H1 (cell line): ENCODE measurements around the gene NHS.

Experiments used
- KDM1A ChIP-seq: fragments of 200-600, 300-600 bp; sonication (generic); IDR thresholded peaks from 2 replicates; pipeline ENCODE4 v1.7.1; 2016; ENCODE audit warnings: mild to moderate bottlenecking, low read length, borderline replicate concordance
- POLR2A ChIP-seq, 2 experiments: IDR thresholded peaks; 1 replicate in 1 of 2; 2 replicates in 1 of 2; pipeline ENCODE4 v1.6.1; 2011; ENCODE audit warnings: low read depth in 2 of 2, low read length in 2 of 2, mild to moderate bottlenecking in 2 of 2; ENCODE audit errors: control extremely low read depth in 1 of 2
- RFX5 ChIP-seq: IDR thresholded peaks from 2 replicates; pipeline ENCODE4 v1.6.1; 2011; ENCODE audit warnings: low read depth, low read length, improper control_type of control experiment, borderline replicate concordance
- ZNF274 ChIP-seq: IDR thresholded peaks from 2 replicates; pipeline ENCODE4 v1.7.0; 2012; ENCODE audit warnings: low read length, borderline replicate concordance; ENCODE audit errors: extremely low read depth
- TF ChIP-seq, protein P1 (sequence below), 3 experiments: IDR thresholded peaks; 1 replicate in 2 of 3; 2 replicates in 1 of 3; pipeline versions ENCODE4 v1.5.1 to v1.6.1; 2011; ENCODE audit warnings: low read length in 3 of 3, mild to moderate bottlenecking in 3 of 3, inconsistent platforms in 2 of 3, low read depth in 1 of 3, moderate library complexity in 1 of 3; ENCODE audit not compliant: insufficient read depth in 1 of 3; ENCODE audit errors: control extremely low read depth in 1 of 3
- TF ChIP-seq, protein P2 (sequence below): IDR thresholded peaks from 2 replicates; pipeline ENCODE4 v1.6.1; 2011; ENCODE audit warnings: low read depth, mild to moderate bottlenecking, low read length; ENCODE audit not compliant: insufficient read depth

DNA sequence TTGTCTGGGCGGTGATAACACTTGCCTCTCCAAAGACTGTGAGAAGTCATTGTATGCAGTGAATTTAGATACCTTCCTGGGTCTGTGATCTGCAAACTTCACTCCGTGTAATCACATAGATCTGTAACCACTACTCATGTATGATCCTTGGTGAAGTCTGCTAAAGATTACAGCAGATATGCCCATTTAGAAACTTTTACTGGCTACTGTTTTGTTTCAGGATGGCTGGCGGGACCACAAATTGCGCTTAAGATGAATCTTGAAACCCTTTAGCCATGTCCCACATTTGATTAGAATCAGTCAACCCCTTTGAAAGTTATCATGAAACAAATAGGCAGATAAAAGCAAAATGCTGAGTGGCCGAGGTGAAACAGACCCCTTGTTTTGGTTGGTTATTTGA lies 235.8 kb downstream of the NHS start:
- TF ChIP-seq, protein P1, sequence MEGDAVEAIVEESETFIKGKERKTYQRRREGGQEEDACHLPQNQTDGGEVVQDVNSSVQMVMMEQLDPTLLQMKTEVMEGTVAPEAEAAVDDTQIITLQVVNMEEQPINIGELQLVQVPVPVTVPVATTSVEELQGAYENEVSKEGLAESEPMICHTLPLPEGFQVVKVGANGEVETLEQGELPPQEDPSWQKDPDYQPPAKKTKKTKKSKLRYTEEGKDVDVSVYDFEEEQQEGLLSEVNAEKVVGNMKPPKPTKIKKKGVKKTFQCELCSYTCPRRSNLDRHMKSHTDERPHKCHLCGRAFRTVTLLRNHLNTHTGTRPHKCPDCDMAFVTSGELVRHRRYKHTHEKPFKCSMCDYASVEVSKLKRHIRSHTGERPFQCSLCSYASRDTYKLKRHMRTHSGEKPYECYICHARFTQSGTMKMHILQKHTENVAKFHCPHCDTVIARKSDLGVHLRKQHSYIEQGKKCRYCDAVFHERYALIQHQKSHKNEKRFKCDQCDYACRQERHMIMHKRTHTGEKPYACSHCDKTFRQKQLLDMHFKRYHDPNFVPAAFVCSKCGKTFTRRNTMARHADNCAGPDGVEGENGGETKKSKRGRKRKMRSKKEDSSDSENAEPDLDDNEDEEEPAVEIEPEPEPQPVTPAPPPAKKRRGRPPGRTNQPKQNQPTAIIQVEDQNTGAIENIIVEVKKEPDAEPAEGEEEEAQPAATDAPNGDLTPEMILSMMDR (IDR thresholded peaks at IDR 0.05; ENCODE audit: control extremely low read depth in 1 of 3, insufficient read depth in 1 of 3, low read depth in 1 of 3, low read length in 3 of 3): no peak
- TF ChIP-seq KDM1A (no peak), POLR2A (IDR thresholded peaks at IDR 0.05; ENCODE audit: control extremely low read depth in 1 of 2, low read depth in 2 of 2, low read length in 2 of 2) (no peak), ZNF274 (no peak), RFX5 (no peak)
- TF ChIP-seq, protein P2, sequence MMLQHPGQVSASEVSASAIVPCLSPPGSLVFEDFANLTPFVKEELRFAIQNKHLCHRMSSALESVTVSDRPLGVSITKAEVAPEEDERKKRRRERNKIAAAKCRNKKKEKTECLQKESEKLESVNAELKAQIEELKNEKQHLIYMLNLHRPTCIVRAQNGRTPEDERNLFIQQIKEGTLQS: no peak
